PC-3 (cell line): ENCODE measurements around the gene EXOC6B. TPM values are rescaled to one million over a fixed set of nuclear protein-coding genes. Genes with fewer than 3 reads are reported as not detected.

Experiments
- ATAC-seq: fragments of 200-7000 bp; cut with Tn5 transposase; 2 replicates; pipeline ENCODE4 v1.9.1; 2020; ENCODE audit warnings: mild to moderate bottlenecking, moderate library complexity
- BruUV-seq: library from RNA; stranded (reverse); fragments of 400-500 nt; replicated peaks from 2 replicates; lab custom pipeline; 2021; lab: Mats Ljungman, UMichigan
- CTCF ChIA-PET: fragments of 300-600 bp; sonication (Branson Sonifier 250); formaldehyde crosslinking; loops from one replicate; lab custom pipeline; 2022; ENCODE audit warnings: antibody characterized with exemption; lab: Charles Lee
- POLR2A ChIA-PET: fragments of 300-600 bp; sonication (Branson Sonifier 250); formaldehyde crosslinking; loops from one replicate; lab custom pipeline; 2022; ENCODE audit warnings: antibody characterized with exemption; ENCODE audit not compliant: unreplicated experiment; lab: Charles Lee
- DNase-seq: peaks from one replicate; pipeline ENCODE4 v3.0.0-alpha.2; 2015
- H2AFZ ChIP-seq: fragments of 300-600 bp; sonication (generic); 2 replicates; pipeline ENCODE4 v1.6.0; 2016; ENCODE audit warnings: antibody characterized with exemption, low read length
- H3F3A ChIP-seq: fragments of 300-600 bp; sonication (generic); one replicate; pipeline ENCODE4 v1.6.0; 2017; ENCODE audit warnings: antibody characterized with exemption, low read length, control low read depth, mild to moderate bottlenecking; ENCODE audit not compliant: unreplicated experiment
- H3K27ac ChIP-seq: fragments of 300-600 bp; sonication (generic); 2 replicates; pipeline ENCODE4 v1.5.1; 2016; ENCODE audit warnings: mild to moderate bottlenecking, low read length
- H3K27me3 ChIP-seq: fragments of 300-600 bp; sonication (generic); 2 replicates; pipeline ENCODE4 v1.6.1; 2016; ENCODE audit warnings: low read length, mixed read lengths
- H3K36me3 ChIP-seq: fragments of 300-600 bp; sonication (generic); 2 replicates; pipeline ENCODE4 v1.6.1; 2016; ENCODE audit warnings: low read depth, mixed run types, low read length, mixed read lengths
- H3K4me1 ChIP-seq: fragments of 300-600 bp; sonication (generic); 2 replicates; pipeline ENCODE4 v1.5.1; 2016; ENCODE audit warnings: low read length; ENCODE audit not compliant: insufficient read depth
- H3K4me2 ChIP-seq: fragments of 300-600 bp; sonication (generic); 2 replicates; pipeline ENCODE4 v1.6.0; 2016; ENCODE audit warnings: low read length
- H3K4me3 ChIP-seq: fragments of 300-600 bp; sonication (generic); 2 replicates; pipeline ENCODE4 v1.5.1; 2016; ENCODE audit warnings: mild to moderate bottlenecking, low read length, mixed read lengths
- H3K79me2 ChIP-seq: fragments of 300-600 bp; sonication (generic); 2 replicates; pipeline ENCODE4 v1.6.1; 2017; ENCODE audit warnings: low read length, mixed read lengths
- H3K9ac ChIP-seq: fragments of 300-600 bp; sonication (generic); 2 replicates; pipeline ENCODE4 v1.6.0; 2016; ENCODE audit warnings: mild to moderate bottlenecking, low read length
- H3K9me2 ChIP-seq: fragments of 300-600 bp; sonication (generic); replicated peaks from 2 replicates; pipeline ENCODE4 v1.6.1; 2016; ENCODE audit warnings: mixed run types, low read length, mixed read lengths
- H3K9me3 ChIP-seq: fragments of 300-600 bp; sonication (generic); 2 replicates; pipeline ENCODE4 v1.6.1; 2016; ENCODE audit warnings: low read length, mixed read lengths
- H4K20me1 ChIP-seq: fragments of 300-600 bp; sonication (generic); 2 replicates; pipeline ENCODE4 v1.6.1; 2016; ENCODE audit warnings: low read length, mixed read lengths
- CTCF ChIP-seq: fragments of 300-600 bp; sonication (generic); conservative IDR thresholded peaks from 2 replicates; pipeline ENCODE4 v1.5.1; 2017; ENCODE audit warnings: antibody characterized with exemption, low read depth, mild to moderate bottlenecking, low read length
- EZH2 ChIP-seq: fragments of 300-600 bp; sonication (generic); IDR thresholded peaks from one replicate; pipeline ENCODE4 v1.6.1; 2017; ENCODE audit warnings: antibody characterized with exemption, mild to moderate bottlenecking, low read length; ENCODE audit not compliant: unreplicated experiment
- EZH2phosphoT487 ChIP-seq: fragments of 300-600 bp; sonication (generic); IDR thresholded peaks from 2 replicates; pipeline ENCODE4 v1.6.1; 2018; ENCODE audit warnings: mild to moderate bottlenecking, antibody characterized with exemption, low read length, borderline replicate concordance
- intact Hi-C: fragments of 100-400 bp; cut with micrococcal nuclease; formaldehyde crosslinking; loops from 2 replicates; pipeline ENCODE4 v1.9.0; 2023
- total RNA-seq: library from RNA; depleted of rRNA; stranded (reverse); fragments of >200 nt; gene quantifications from 2 replicates; pipeline ENCODE4 v1.2.3, GENCODE V29; 2014

The EXOC6B gene
- total RNA-seq, 1 experiment from 2014 or later, result 13.9 TPM

- Histone ChIP-seq H4K20me1 (no peaks in the 10 kb centered on the region), H3K4me1 (no peaks in the 10 kb centered on the region), H3K9me2 (no peaks in the 10 kb centered on the region), H3K4me3 (no peak overlapping the region), H3K9me3 (no peaks in the 10 kb centered on the region), H3K27ac (no peak overlapping the region), H3K4me2 (no peak overlapping the region), H3F3A (no peaks in the 10 kb centered on the region), H3K9ac (no peak overlapping the region), H3K36me3 (no peaks in the 10 kb centered on the region), H2AFZ (no peak overlapping the region), H3K27me3 (no peaks in the 10 kb centered on the region), H3K79me2 (no peaks in the 10 kb centered on the region)
- no peak for DNase-seq
- no peak for ATAC-seq
- intact Hi-C loops, result no loop called here
- TF ChIP-seq CTCF, result no peak
- no peak for TF ChIP-seq EZH2phosphoT487
- no peak for TF ChIP-seq EZH2
- POLR2A ChIA-PET, result no interaction called here
- CTCF ChIA-PET, result no interaction called here
- BruUV-seq, result no TSS peak
These were observed 618.5 kb downstream of the EXOC6B start for GRCh38 chr2:72207334-72207733.

- Histone ChIP-seq H3K9me3 (no peaks in the 10 kb centered on the region), H3K9ac (no peak overlapping the region), H3K36me3 (no peaks in the 10 kb centered on the region), H3K27ac (no peak overlapping the region), H3F3A (no peaks in the 10 kb centered on the region), H3K4me3 (no peak overlapping the region), H3K4me2 (no peak overlapping the region), H3K27me3 (no peaks in the 10 kb centered on the region), H2AFZ (no peak overlapping the region), H4K20me1 (no peaks in the 10 kb centered on the region), H3K79me2 (no peaks in the 10 kb centered on the region), H3K4me1 (no peaks in the 10 kb centered on the region), H3K9me2 (no peaks in the 10 kb centered on the region)
- no peak for DNase-seq
- TF ChIP-seq EZH2, result no peak
- TF ChIP-seq CTCF, result no peak
- no peak for TF ChIP-seq EZH2phosphoT487
- BruUV-seq, result no TSS peak
- CTCF ChIA-PET, result no interaction called here
- intact Hi-C loops, result no loop called here
- POLR2A ChIA-PET, result no interaction called here
- no peak for ATAC-seq
These were observed 620.3 kb downstream of the EXOC6B start for GRCh38 chr2:72205504-72205881.

- ATAC-seq, result no peak
- H3K79me2 ChIP-seq, result no peaks in the 10 kb centered on the region
- CTCF ChIA-PET, result no interaction called here
- no peaks in the 10 kb centered on the region for H3K9me3 ChIP-seq
- no peak overlapping the region for H3K27ac ChIP-seq
- intact Hi-C loops, result no loop called here
- H3K9ac ChIP-seq, result no peak overlapping the region
- H3K27me3 ChIP-seq, result no peaks in the 10 kb centered on the region
- H4K20me1 ChIP-seq, result no peaks in the 10 kb centered on the region
- TF ChIP-seq EZH2 (no peak), CTCF (no peak), EZH2phosphoT487 (no peak)
- H3K4me1 ChIP-seq, result no peaks in the 10 kb centered on the region
- H3K9me2 ChIP-seq, result no peaks in the 10 kb centered on the region
- BruUV-seq, result no TSS peak
- POLR2A ChIA-PET, result no interaction called here
- no peaks in the 10 kb centered on the region for H3K36me3 ChIP-seq
- no peak overlapping the region for H3K4me3 ChIP-seq
- H2AFZ ChIP-seq, result no peak overlapping the region
- no peaks in the 10 kb centered on the region for H3F3A ChIP-seq
- no peak for DNase-seq
- no peak overlapping the region for H3K4me2 ChIP-seq
These were observed 620.9 kb downstream of the EXOC6B start for GRCh38 chr2:72204786-72205503.
